Measurements from ENCODE around the gene FRMPD4.
"Not testable (repeated sequence)": the region's sequence is repeated elsewhere in the genome, so short reads cannot be mapped to it uniquely, and the experiment has no call there.

FRMPD4 gene

DNA sequence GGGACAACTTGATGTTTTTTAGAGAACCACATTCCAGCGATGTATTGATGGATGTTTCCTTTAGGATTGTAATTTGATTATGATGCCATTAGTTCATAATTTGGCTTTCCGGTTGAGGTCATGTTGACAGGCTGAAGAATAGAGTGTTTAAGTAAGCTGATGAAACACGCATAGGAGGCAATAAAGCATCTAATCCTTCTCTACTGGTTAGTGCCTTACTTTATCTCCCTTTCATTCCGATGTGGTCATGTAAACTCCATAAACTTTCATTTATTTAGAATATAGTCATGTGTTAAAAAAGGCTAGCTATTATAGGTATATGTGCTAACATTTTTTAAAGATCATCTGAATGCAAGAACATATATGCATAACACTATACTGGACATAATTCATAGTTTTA is 15.0 kb downstream of the FRMPD4 start:
- no peak for TF ChIP-seq CTCF (IDR thresholded peaks at IDR 0.05; ENCODE audit: low read depth, low read length, missing control alignments)
- no peak for DNase-seq (ENCODE audit: extremely low read depth, low read depth)
- no peak overlapping the region for H3K4me3 ChIP-seq (replicated peaks; ENCODE audit: low read depth, low read length)

- H3K4me3 ChIP-seq (replicated peaks; ENCODE audit: low read depth, low read length), result no peak overlapping the region
- DNase-seq (ENCODE audit: extremely low read depth, low read depth), result no peak
- TF ChIP-seq CTCF (IDR thresholded peaks at IDR 0.05; ENCODE audit: low read depth, low read length, missing control alignments), result no peak
These were observed 15.5 kb downstream of the FRMPD4 start for GRCh38 chrX:12153741-12154140.

DNA sequence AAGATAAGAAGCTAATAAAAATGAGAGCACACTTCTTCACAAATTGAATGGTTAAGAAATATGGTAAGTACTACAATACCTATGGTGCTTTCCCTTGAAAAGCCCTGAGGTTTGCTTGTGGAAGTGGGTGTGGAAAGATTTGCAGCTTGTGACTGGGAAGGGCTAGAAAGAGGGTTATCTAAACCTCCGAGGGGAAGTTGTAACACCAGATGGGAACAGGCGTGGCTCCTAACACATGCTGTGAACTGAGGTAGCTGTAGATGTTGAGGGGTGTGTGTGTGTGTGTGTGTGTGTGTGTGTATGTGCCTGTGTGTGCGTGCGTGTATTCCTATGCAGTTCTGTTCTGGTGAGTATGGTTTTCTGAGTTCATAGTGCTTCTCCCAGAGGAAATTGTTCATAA is 21.5 kb downstream of the FRMPD4 start:
- no peak for DNase-seq (ENCODE audit: extremely low read depth, low read depth)
- TF ChIP-seq CTCF (IDR thresholded peaks at IDR 0.05; ENCODE audit: low read depth, low read length, missing control alignments), result no peak
- H3K4me3 ChIP-seq (replicated peaks; ENCODE audit: low read depth, low read length), result no peak overlapping the region

DNA sequence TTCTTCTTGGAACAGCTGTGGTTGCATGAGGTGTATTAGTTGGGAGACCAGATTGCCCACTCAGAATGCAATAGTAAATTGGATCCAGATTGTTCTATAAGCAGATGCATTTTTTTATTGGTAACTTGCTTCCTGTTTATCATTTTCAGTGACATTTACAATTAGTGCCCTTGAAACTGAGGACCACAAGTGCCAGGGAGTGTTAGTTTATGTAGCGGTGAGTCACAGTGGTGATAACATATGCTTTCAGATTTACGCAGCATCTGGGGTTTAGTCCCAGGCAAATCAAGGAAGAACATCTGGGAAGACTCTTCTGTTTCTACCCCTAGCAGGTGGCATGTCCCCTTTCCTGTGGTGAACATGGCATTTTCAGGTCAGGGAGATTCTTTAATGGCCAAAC is 24.1 kb downstream of the FRMPD4 start:
- no peak for TF ChIP-seq CTCF (IDR thresholded peaks at IDR 0.05; ENCODE audit: low read depth, low read length, missing control alignments)
- H3K4me3 ChIP-seq (replicated peaks; ENCODE audit: low read depth, low read length), result no peak overlapping the region
- peak; percentile 42 for DNase-seq (ENCODE audit: extremely low read depth, low read depth)

DNA sequence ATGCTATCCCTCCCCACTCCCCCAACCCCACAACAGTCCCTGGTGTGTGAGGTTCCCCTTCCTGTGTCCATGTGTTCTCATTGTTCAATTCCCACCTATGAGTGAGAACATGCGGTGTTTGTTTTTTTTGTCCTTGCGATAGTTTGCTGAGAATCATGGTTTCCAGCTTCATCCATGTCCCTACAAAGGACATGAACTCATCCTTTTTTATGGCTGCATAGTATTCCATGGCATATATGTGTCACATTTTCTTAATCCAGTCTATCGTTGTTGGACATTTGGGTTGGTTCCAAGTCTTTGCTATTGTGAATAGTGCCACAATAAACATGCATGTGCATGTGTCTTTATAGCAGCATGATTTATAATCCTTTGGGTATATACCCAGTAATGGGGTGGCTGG is 25.9 kb downstream of the FRMPD4 start:
- H3K4me3 ChIP-seq (replicated peaks; ENCODE audit: low read depth, low read length); DNase-seq (ENCODE audit: extremely low read depth, low read depth): not testable (repeated sequence)

DNA sequence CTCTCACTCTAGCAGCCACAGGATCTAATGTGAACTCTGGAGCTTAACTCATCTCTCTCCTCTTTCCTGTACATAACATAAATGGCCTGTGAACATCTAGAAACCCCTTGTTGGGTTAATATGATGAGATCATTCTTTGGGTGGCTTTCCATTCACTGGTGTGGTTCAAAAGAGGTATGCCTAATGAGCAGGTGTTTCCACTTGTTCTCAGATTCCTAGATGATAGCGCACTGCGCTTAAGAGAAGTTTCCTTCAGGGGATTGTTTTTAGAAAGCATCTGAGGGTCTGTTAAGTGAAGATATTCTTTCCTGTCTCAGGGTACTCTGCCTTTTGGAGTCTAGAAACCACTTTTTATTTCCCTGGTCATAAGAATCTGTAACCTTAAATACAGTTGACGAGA is 32.5 kb downstream of the FRMPD4 start:
- TF ChIP-seq CTCF (IDR thresholded peaks at IDR 0.05; ENCODE audit: low read depth, low read length, missing control alignments), result no peak
- no peak for DNase-seq (ENCODE audit: extremely low read depth, low read depth)
- no peak overlapping the region for H3K4me3 ChIP-seq (replicated peaks; ENCODE audit: low read depth, low read length)

- no peak for DNase-seq (ENCODE audit: extremely low read depth, low read depth)
- no peak overlapping the region for H3K4me3 ChIP-seq (replicated peaks; ENCODE audit: low read depth, low read length)
- no peak for TF ChIP-seq CTCF (IDR thresholded peaks at IDR 0.05; ENCODE audit: low read depth, low read length, missing control alignments)
These were observed 36.1 kb downstream of the FRMPD4 start for GRCh38 chrX:12174358-12174757.
